HEK293T (cell line): ENCODE data around the gene CAMK1D.

ENCODE experiments used
- CTCF ChIA-PET: fragments of 350-600 bp; formaldehyde crosslinking; extraction: SDS; loops from one replicate; lab custom pipeline; 2021; ENCODE audit warnings: antibody characterized with exemption, inconsistent platforms; lab: Yijun Ruan, JAX
- POLR2A ChIA-PET: fragments of 350-600 bp; formaldehyde crosslinking; extraction: SDS; loops from one replicate; lab custom pipeline; 2020; ENCODE audit warnings: antibody characterized with exemption, inconsistent platforms; lab: Yijun Ruan, JAX
- DNase-seq: peaks from one replicate; pipeline ENCODE4 v3.0.0; 2012; ENCODE audit warnings: mixed read lengths; ENCODE audit errors: extremely low spot score
- ARNT ChIP-seq: fragments of 450-650 bp; IDR thresholded peaks from 2 replicates; pipeline ENCODE4 v1.6.1; 2017; ENCODE audit warnings: mild to moderate bottlenecking
- BHLHE40 ChIP-seq: fragments of 450-650 bp; IDR thresholded peaks from 2 replicates; pipeline ENCODE4 v1.6.1; 2016; ENCODE audit warnings: mild to moderate bottlenecking, moderate library complexity, borderline replicate concordance
- CTBP1 ChIP-seq: fragments of 450-650 bp; IDR thresholded peaks from 2 replicates; pipeline ENCODE4 v1.6.1; 2016; ENCODE audit warnings: borderline replicate concordance
- ELF4 ChIP-seq: fragments of 450-650 bp; IDR thresholded peaks from 2 replicates; pipeline ENCODE4 v1.6.1; 2017; ENCODE audit warnings: antibody characterized with exemption
- FOXA1 ChIP-seq: fragments of 450-650 bp; IDR thresholded peaks from 2 replicates; pipeline ENCODE4 v1.6.1; 2016; ENCODE audit warnings: mild to moderate bottlenecking
- FOXK2 ChIP-seq: fragments of 450-650 bp; IDR thresholded peaks from 2 replicates; pipeline ENCODE4 v1.6.1; 2016; ENCODE audit warnings: mild to moderate bottlenecking
- FOXM1 ChIP-seq: fragments of 450-650 bp; IDR thresholded peaks from 2 replicates; pipeline ENCODE4 v1.6.1; 2017; ENCODE audit warnings: mild to moderate bottlenecking, borderline replicate concordance
- HDGF ChIP-seq: fragments of 450-650 bp; IDR thresholded peaks from 2 replicates; pipeline ENCODE4 v1.6.1; 2017; ENCODE audit warnings: antibody characterized with exemption, borderline replicate concordance
- L3MBTL2 ChIP-seq: fragments of 450-650 bp; conservative IDR thresholded peaks from 2 replicates; pipeline ENCODE4 v1.6.1; 2016; ENCODE audit warnings: mild to moderate bottlenecking
- LEF1 ChIP-seq: fragments of 450-650 bp; IDR thresholded peaks from 2 replicates; pipeline ENCODE4 v1.6.1; 2017; ENCODE audit warnings: mild to moderate bottlenecking, borderline replicate concordance
- NFRKB ChIP-seq: fragments of 450-650 bp; IDR thresholded peaks from 2 replicates; pipeline ENCODE4 v1.6.1; 2016; ENCODE audit warnings: mild to moderate bottlenecking, moderate library complexity
- PKNOX1 ChIP-seq: fragments of 450-650 bp; IDR thresholded peaks from 2 replicates; pipeline ENCODE4 v1.6.1; 2016
- SP1 ChIP-seq: fragments of 450-650 bp; IDR thresholded peaks from 2 replicates; pipeline ENCODE4 v1.6.1; 2017
- SUZ12 ChIP-seq: fragments of 450-650 bp; IDR thresholded peaks from 2 replicates; pipeline ENCODE4 v1.6.1; 2016; ENCODE audit warnings: mild to moderate bottlenecking
- TARDBP ChIP-seq: fragments of 450-650 bp; IDR thresholded peaks from 2 replicates; pipeline ENCODE4 v1.6.1; 2016
- ZNF384 ChIP-seq: fragments of 450-650 bp; IDR thresholded peaks from 2 replicates; pipeline ENCODE4 v1.6.1; 2016

The CAMK1D gene

GRCh38 chr10:12657489-12657888 lies 308.1 kb downstream of the CAMK1D start:
- TF ChIP-seq HDGF (no peak), PKNOX1 (no peak), SP1 (no peak), FOXA1 (no peak), CTBP1 (no peak), FOXK2 (no peak), SUZ12 (no peak), BHLHE40 (no peak), LEF1 (no peak), ELF4 (no peak), FOXM1 (no peak), L3MBTL2 (no peak), ARNT (no peak), NFRKB (no peak)
- DNase-seq, result no peak
- ChIA-PET CTCF (interaction anchor here (1.2 to 1.4 kb wide), 2 partner anchors 245 to 393 kb away, joined by 3 to 4 read pairs; no protein-coding TSS in a partner anchor), POLR2A (interaction anchor here (1.2 kb wide), 1 partner anchor 393 kb away, joined by 3 read pairs; no protein-coding TSS in a partner anchor)

- no peak for DNase-seq
- ChIA-PET POLR2A (no interaction called here), CTCF (no interaction called here)
- no peak for TF ChIP-seq SP1
- no peak for TF ChIP-seq LEF1
- TF ChIP-seq FOXK2, result no peak
- TF ChIP-seq FOXA1, result no peak
- no peak for TF ChIP-seq SUZ12
- TF ChIP-seq CTBP1, result no peak
- TF ChIP-seq FOXM1, result no peak
- TF ChIP-seq ARNT, result no peak
Measured at GRCh38 chr10:12658526-12658925, 309.2 kb downstream of the CAMK1D start.

GRCh38 chr10:12659706-12660105 lies 310.4 kb downstream of the CAMK1D start:
- DNase-seq, result no peak
- POLR2A ChIA-PET, result no interaction called here
- CTCF ChIA-PET, result no interaction called here
- no peak for TF ChIP-seq FOXA1

- ChIA-PET POLR2A (no interaction called here), CTCF (no interaction called here)
- no peak for TF ChIP-seq SUZ12
- TF ChIP-seq ELF4, result no peak
- no peak for TF ChIP-seq FOXK2
- no peak for TF ChIP-seq ARNT
- no peak for TF ChIP-seq FOXA1
- no peak for TF ChIP-seq NFRKB
- no peak for TF ChIP-seq SP1
- no peak for TF ChIP-seq CTBP1
- no peak for TF ChIP-seq LEF1
- no peak for DNase-seq
Measured at GRCh38 chr10:12660812-12661211, 311.5 kb downstream of the CAMK1D start.

- POLR2A ChIA-PET, result no interaction called here
- DNase-seq, result no peak
Measured at GRCh38 chr10:12661671-12662070, 312.3 kb downstream of the CAMK1D start.

GRCh38 chr10:12663863-12664262 lies 314.5 kb downstream of the CAMK1D start:
- CTCF ChIA-PET, result no interaction called here
- DNase-seq, result no peak
- no peak for TF ChIP-seq TARDBP
- TF ChIP-seq ELF4, result no peak
- TF ChIP-seq NFRKB, result no peak
- POLR2A ChIA-PET, result no interaction called here

More at GRCh38 chr10:12661671-12662070, 312.3 kb downstream of the CAMK1D start:
- no peak for TF ChIP-seq SP1
- TF ChIP-seq HDGF, result no peak
- no peak for TF ChIP-seq ARNT
- no peak for TF ChIP-seq NFRKB
- no peak for TF ChIP-seq ZNF384
- no peak for TF ChIP-seq TARDBP
- CTCF ChIA-PET, result no interaction called here

- no peak for DNase-seq
- ChIA-PET POLR2A (no interaction called here), CTCF (interaction anchor here (0.6 to 1.2 kb wide), 2 partner anchors 80 to 237 kb away, joined by 4 to 10 read pairs; no protein-coding TSS in a partner anchor)
- no peak for TF ChIP-seq LEF1
- TF ChIP-seq FOXK2, result no peak
- TF ChIP-seq FOXM1, result no peak
- TF ChIP-seq ARNT, result no peak
- TF ChIP-seq SP1, result no peak
- TF ChIP-seq ELF4, result no peak
- TF ChIP-seq L3MBTL2, result no peak
- TF ChIP-seq BHLHE40, result no peak
- TF ChIP-seq FOXA1, result no peak
- TF ChIP-seq SUZ12, result no peak
- no peak for TF ChIP-seq CTBP1
- TF ChIP-seq PKNOX1, result no peak
- TF ChIP-seq TARDBP, result no peak
- TF ChIP-seq HDGF, result no peak
- no peak for TF ChIP-seq NFRKB
- no peak for TF ChIP-seq ZNF384
Measured at GRCh38 chr10:12665501-12665900, 316.2 kb downstream of the CAMK1D start.

GRCh38 chr10:12667052-12667451 lies 317.7 kb downstream of the CAMK1D start:
- POLR2A ChIA-PET, result no interaction called here
- TF ChIP-seq FOXA1, result no peak
- no peak for TF ChIP-seq LEF1
- no peak for TF ChIP-seq L3MBTL2
- no peak for TF ChIP-seq ELF4
- TF ChIP-seq BHLHE40, result no peak
- no peak for TF ChIP-seq TARDBP
- TF ChIP-seq ZNF384, result no peak
- TF ChIP-seq FOXM1, result no peak
- TF ChIP-seq SP1, result no peak
- TF ChIP-seq PKNOX1, result no peak
- TF ChIP-seq CTBP1, result no peak
- TF ChIP-seq NFRKB, result no peak
- no peak for TF ChIP-seq SUZ12
- TF ChIP-seq FOXK2, result no peak
- no peak for TF ChIP-seq HDGF
- no peak for TF ChIP-seq ARNT
- CTCF ChIA-PET, result no interaction called here
- no peak for DNase-seq
